Fibroblast of pulmonary artery (primary cell): ENCODE measurements around the gene DAPK1.

Experiments
- DNase-seq: peaks from one replicate; pipeline ENCODE4 v3.0.0-alpha.2; 2010; ENCODE audit warnings: low read depth
- H3K4me3 ChIP-seq: replicated peaks from 2 replicates; pipeline ENCODE4 v1.5.1; 2011; ENCODE audit warnings: low read depth, mild to moderate bottlenecking, control low read depth, low read length, moderate library complexity
- CTCF ChIP-seq: IDR thresholded peaks from 2 replicates; pipeline ENCODE4 v1.5.1; 2011; ENCODE audit warnings: mild to moderate bottlenecking, control low read depth, low read length, inconsistent platforms; ENCODE audit errors: missing control alignments

Gene DAPK1

GRCh38 chr9:87531370-87532295, 34.0 kb downstream of the DAPK1 start:
- DNase-seq = no peak

GRCh38 chr9:87533271-87533670, 35.6 kb downstream of the DAPK1 start:
- TF ChIP-seq CTCF = no peak
- H3K4me3 ChIP-seq = no peak overlapping the region
- no peak for DNase-seq

More at GRCh38 chr9:87531370-87532295, 34.0 kb downstream of the DAPK1 start:
- no peak for TF ChIP-seq CTCF
- no peak overlapping the region for H3K4me3 ChIP-seq

GRCh38 chr9:87534036-87534435, 36.4 kb downstream of the DAPK1 start:
- no peak for DNase-seq
- TF ChIP-seq CTCF = no peak
- H3K4me3 ChIP-seq = no peak overlapping the region

DNA sequence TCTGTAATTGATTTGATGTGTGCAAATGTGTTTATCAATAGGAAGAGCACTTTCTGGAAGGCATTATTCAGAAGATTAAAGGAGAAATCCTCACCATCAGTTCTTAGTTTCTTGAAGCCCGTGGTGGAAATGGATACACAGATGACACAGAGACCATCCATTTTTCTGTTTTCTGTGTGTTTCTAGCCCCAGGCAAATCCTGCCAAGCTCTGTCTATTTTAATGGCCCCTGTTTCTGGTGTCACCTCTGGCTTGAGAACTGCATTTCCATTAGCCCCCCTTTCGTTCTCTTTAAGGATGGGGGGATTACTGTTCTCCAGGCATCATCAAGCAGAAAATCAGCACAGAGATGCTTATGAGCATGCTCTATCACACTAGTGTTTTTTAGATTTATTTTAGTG, 37.3 kb downstream of the DAPK1 start:
- no peak overlapping the region for H3K4me3 ChIP-seq
- no peak for DNase-seq
- no peak for TF ChIP-seq CTCF

GRCh38 chr9:87535817-87536539, 38.3 kb downstream of the DAPK1 start:
- H3K4me3 ChIP-seq = no peak overlapping the region
- no peak for TF ChIP-seq CTCF
- no peak for DNase-seq

GRCh38 chr9:87537625-87538024, 40.0 kb downstream of the DAPK1 start:
- no peak overlapping the region for H3K4me3 ChIP-seq
- TF ChIP-seq CTCF = no peak
- DNase-seq = no peak
